ENCODE data around the gene MAD1L1. TPM values are rescaled to one million over a fixed set of nuclear protein-coding genes. Genes with fewer than 3 reads are reported as not detected.

MAD1L1 gene
- polyA plus RNA-seq, 1 experiment: 32.0 TPM

DNA sequence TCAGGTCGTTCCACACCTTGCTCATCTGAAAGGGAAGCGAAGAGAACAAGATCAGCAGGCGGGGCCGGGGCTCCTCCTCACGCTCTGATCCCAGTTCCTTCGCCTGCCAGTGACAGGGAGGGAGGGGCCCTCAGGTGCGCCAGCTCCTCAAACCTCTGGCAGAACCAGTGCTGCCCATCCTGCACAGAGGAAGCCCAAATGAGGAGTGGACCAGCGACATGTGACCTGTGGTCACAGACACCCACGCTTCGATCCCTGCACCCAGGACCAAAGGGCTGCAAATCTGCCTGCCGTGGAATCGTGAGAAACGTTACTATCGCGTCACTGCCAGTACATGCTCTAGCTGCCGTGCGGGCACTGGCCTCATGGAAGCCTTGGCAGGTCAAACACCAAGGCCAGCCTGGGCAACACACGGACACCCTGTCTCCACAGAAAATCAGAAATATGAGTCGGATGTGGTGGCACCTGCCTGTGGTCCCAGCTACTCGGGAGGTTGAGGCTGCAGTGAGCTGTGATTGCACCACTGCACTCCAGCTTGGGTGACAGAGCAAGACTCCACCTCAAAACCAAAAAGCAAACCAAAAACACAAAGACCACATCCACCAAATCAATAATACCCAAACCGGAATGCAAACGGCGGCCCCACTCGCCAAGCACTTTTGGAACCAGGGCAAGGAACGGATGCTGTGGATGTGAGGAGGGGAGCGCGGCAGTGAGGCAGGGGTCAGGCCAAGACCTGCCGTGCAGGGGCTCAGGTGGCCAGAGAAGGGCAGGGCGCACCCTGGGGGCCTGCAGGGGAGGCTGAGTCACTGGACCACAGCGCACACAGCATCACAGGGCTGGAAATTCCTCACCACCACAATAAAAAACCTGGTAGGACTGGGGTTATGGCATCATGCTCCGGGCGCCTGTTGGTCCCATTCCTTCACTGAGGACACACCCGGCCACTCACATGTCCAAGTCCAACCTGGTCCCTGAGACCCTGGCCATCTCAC is 22.7 kb upstream of the MAD1L1 start:
- ChIA-PET POLR2A (no interaction called here), CTCF (no interaction called here)
- DNase-seq (ENCODE audit: low read depth): no peak
- no peak for TF ChIP-seq CTCF (IDR thresholded peaks at IDR 0.05; ENCODE audit: insufficient read depth, low read depth, low read length)
- Histone ChIP-seq H3K27me3 (ENCODE audit: control insufficient read depth, insufficient read depth, low read length) (no peaks in the 10 kb centered on the region), H3K4me3 (ENCODE audit: low read depth, low read length) (no peak overlapping the region), H3K36me3 (ENCODE audit: control insufficient read depth, insufficient read depth, low read length) (peaks cover 15% of the 10 kb centered on the region)

GRCh38 chr7:2254429-2255144 is 21.8 kb upstream of the MAD1L1 start:
- POLR2A ChIA-PET: no interaction called here

GRCh38 chr7:2253525-2254244 is 20.9 kb upstream of the MAD1L1 start:
- Histone ChIP-seq H3K27me3 (ENCODE audit: control insufficient read depth, insufficient read depth, low read length) (no peaks in the 10 kb centered on the region), H3K4me3 (ENCODE audit: low read depth, low read length) (no peak overlapping the region), H3K36me3 (ENCODE audit: control insufficient read depth, insufficient read depth, low read length) (peaks cover 15% of the 10 kb centered on the region)
- ChIA-PET POLR2A (no interaction called here), CTCF (no interaction called here)
- no peak for DNase-seq (ENCODE audit: low read depth)
- TF ChIP-seq CTCF (IDR thresholded peaks at IDR 0.05; ENCODE audit: insufficient read depth, low read depth, low read length): no peak

More at GRCh38 chr7:2254429-2255144, 21.8 kb upstream of the MAD1L1 start:
- CTCF ChIA-PET: no interaction called here
- Histone ChIP-seq H3K4me3 (ENCODE audit: low read depth, low read length) (no peak overlapping the region), H3K36me3 (ENCODE audit: control insufficient read depth, insufficient read depth, low read length) (peaks cover 15% of the 10 kb centered on the region), H3K27me3 (ENCODE audit: control insufficient read depth, insufficient read depth, low read length) (no peaks in the 10 kb centered on the region)
- DNase-seq (ENCODE audit: low read depth): no peak
- TF ChIP-seq CTCF (IDR thresholded peaks at IDR 0.05; ENCODE audit: insufficient read depth, low read depth, low read length): no peak

DNA sequence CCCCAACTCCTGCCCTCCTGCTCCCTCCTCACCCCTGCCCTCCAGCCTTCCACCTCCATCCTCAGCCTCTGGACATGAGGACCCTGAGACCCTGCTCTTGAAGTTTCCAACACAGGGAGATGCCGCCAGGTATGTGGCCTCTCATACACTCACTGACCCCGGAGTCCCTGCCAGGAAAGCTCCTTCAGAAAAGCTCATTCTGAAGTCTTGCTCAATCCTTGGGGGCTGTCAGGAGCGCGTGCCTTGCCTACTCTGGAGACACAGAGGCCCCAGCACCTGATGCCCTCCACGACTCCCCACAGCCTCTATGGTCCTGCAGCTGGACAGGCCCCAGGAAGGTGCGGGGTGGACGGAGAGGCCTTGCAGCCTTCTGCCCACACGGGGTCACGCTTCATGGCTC is 20.3 kb upstream of the MAD1L1 start:
- no peak for DNase-seq (ENCODE audit: low read depth)
- Histone ChIP-seq H3K36me3 (ENCODE audit: control insufficient read depth, insufficient read depth, low read length) (peaks cover 15% of the 10 kb centered on the region), H3K4me3 (ENCODE audit: low read depth, low read length) (no peak overlapping the region), H3K27me3 (ENCODE audit: control insufficient read depth, insufficient read depth, low read length) (no peaks in the 10 kb centered on the region)
- ChIA-PET CTCF (no interaction called here), POLR2A (no interaction called here)
- no peak for TF ChIP-seq CTCF (IDR thresholded peaks at IDR 0.05; ENCODE audit: insufficient read depth, low read depth, low read length)
